Right lobe of liver (tissue), 4 donors: ENCODE results near the gene FOSL2.

Experiments used
- CTCF ChIP-seq, 4 donors: fragments of 200-600 bp in 3 of 4; fragments of 450-650 bp in 1 of 4; IDR thresholded peaks; one replicate each; pipeline versions ENCODE4 v1.5.1 to v1.8.0; 2016 to 2022; ENCODE audit warnings: antibody characterized with exemption in 4 of 4, mild to moderate bottlenecking in 2 of 4
- POLR2A ChIP-seq: fragments of 450-650 bp; IDR thresholded peaks from one replicate; pipeline ENCODE4 v1.6.1; 2017; ENCODE audit warnings: antibody characterized with exemption, mild to moderate bottlenecking
- donor health status: DM: no; HTN: no; CAD: no.
- donor health status: DM: no; HTN: no; CAD: no.
- donor health status: DM: no; HTN: yes; CAD: no.

DNA sequence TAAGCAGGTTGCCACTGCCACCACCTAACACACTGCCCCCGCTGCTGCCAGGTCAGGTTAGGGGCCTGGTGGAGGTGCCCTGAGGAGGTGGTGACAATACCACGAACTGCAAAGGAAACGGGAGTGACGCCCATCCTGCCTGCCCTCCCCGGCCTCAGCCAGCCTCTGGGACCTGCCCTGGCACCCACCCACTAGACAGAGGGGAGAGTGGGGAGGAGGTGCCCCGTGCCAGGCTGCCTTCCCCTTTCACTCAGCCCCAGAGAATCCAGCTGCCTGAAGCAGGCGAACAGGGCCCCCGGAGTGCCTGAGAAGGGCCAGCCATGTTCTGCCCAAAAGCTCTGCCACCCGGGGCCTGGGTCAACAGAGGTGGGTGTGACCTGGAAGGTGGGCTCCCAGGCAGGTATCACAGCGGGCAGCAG lies 44.5 kb upstream of the FOSL2 start:
- TF ChIP-seq POLR2A (no peak), CTCF (IDR thresholded peaks at IDR 0.05) (no peak)
